Stimulated activated CD8-positive, alpha-beta memory T cell treated with anti-CD3 and anti-CD28 coated beads, Interleukin-2, amount 100 ng/mL, for 48 hours (primary cell): ENCODE data around the gene FAS.
A peak's percentile ranks its signal among the peaks of the same experiment; 100 is the strongest.

Experiments used
- DNase-seq, 2 donors: peaks; one replicate each; pipeline ENCODE4 v3.0.0-alpha.2; 2020; ENCODE audit warnings: low read depth in 2 of 2

FAS gene

GRCh38 chr10:88971221-88972061 lies 19.2 kb upstream of the FAS start:
- DNase-seq: no peak

GRCh38 chr10:88974012-88974411 lies 16.6 kb upstream of the FAS start:
- no peak for DNase-seq

GRCh38 chr10:88974446-88975376 lies 15.9 kb upstream of the FAS start:
- no peak for DNase-seq

GRCh38 chr10:88975377-88975720 lies 15.2 kb upstream of the FAS start:
- no peak for DNase-seq

- no peak for DNase-seq
Observed at GRCh38 chr10:88978463-88978862, 12.1 kb upstream of the FAS start.

GRCh38 chr10:88979153-88979562 lies 11.4 kb upstream of the FAS start:
- DNase-seq: no peak

- DNase-seq: no peak
Observed at GRCh38 chr10:88979603-88980002, 11.0 kb upstream of the FAS start.

- no peak for DNase-seq
Observed at GRCh38 chr10:88980247-88980646, 10.4 kb upstream of the FAS start.

- no peak for DNase-seq
Observed at GRCh38 chr10:88980800-88981199, 9.8 kb upstream of the FAS start.

- DNase-seq: no peak
Observed at GRCh38 chr10:88981435-88981834, 9.2 kb upstream of the FAS start.

- DNase-seq: no peak
Observed at GRCh38 chr10:88982366-88982765, 8.2 kb upstream of the FAS start.

- DNase-seq: no peak
Observed at GRCh38 chr10:88983206-88983605, 7.4 kb upstream of the FAS start.

GRCh38 chr10:88983939-88984338 lies 6.7 kb upstream of the FAS start:
- DNase-seq: no peak

GRCh38 chr10:88984525-88984924 lies 6.1 kb upstream of the FAS start:
- DNase-seq: no peak

GRCh38 chr10:88986549-88987242 lies 3.9 kb upstream of the FAS start:
- DNase-seq: no peak

- DNase-seq: no peak
Observed at GRCh38 chr10:88987243-88987725, 3.3 kb upstream of the FAS start.

GRCh38 chr10:88987840-88988239 lies 2.8 kb upstream of the FAS start:
- no peak for DNase-seq

- no peak for DNase-seq
Observed at GRCh38 chr10:88989423-88989822, 1.2 kb upstream of the FAS start.

- DNase-seq: no peak
Observed at GRCh38 chr10:88989824-88990383, 694 bp upstream of the FAS start.

- DNase-seq: peak; percentile 60 to 70
Observed at GRCh38 chr10:88991161-88991898, 732 bp downstream of the FAS start.

- no peak for DNase-seq
Observed at GRCh38 chr10:88991899-88992320, 1.3 kb downstream of the FAS start.
